GM19397 (cell line): ENCODE data around the gene FNDC10.

Experiments used
- ATAC-seq: cut with Tn5 transposase; IDR thresholded peaks from one replicate; pipeline ENCODE4 v1.9.1; 2021; ENCODE audit warnings: mild to moderate bottlenecking, moderate library complexity; ENCODE audit not compliant: unreplicated experiment

The FNDC10 gene

DNA sequence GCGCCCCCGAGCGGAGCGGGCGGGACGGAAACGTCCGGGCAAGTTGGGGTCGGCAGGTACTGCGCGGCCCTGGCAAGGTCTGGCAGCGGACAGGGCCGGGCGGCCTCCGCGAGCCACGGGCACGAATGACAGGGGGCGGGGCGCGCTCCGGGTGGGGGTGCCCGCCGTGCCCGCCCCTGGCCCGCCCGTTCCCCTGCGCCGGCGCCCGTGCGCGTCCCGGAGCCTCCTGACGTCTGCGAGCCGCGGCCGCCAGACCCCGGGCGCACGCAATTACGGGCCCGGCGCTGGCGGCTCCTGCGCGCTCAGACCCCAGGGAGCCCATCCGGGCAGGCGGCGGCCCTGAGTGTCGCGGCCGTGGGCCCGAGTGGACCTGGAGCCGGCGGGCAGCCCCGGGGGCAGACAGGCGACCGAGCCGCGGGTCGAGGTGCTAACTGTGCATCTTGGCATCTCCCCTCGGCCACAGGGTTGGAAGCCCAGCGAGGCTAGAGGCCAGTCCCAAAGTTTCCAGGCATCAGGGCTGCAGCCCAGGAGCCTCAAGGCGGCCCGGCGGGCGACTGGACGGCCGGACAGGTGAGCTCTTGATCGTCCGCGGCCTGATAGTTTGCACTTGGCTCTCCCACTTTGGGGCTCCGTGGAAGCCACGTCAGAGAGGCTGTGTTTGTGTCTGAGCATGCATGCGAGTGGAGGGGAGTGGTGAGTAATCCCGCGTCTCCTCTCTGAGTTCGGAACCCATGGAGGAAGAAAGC is 16.3 kb upstream of the FNDC10 start:
- peak; percentile 27 for ATAC-seq

DNA sequence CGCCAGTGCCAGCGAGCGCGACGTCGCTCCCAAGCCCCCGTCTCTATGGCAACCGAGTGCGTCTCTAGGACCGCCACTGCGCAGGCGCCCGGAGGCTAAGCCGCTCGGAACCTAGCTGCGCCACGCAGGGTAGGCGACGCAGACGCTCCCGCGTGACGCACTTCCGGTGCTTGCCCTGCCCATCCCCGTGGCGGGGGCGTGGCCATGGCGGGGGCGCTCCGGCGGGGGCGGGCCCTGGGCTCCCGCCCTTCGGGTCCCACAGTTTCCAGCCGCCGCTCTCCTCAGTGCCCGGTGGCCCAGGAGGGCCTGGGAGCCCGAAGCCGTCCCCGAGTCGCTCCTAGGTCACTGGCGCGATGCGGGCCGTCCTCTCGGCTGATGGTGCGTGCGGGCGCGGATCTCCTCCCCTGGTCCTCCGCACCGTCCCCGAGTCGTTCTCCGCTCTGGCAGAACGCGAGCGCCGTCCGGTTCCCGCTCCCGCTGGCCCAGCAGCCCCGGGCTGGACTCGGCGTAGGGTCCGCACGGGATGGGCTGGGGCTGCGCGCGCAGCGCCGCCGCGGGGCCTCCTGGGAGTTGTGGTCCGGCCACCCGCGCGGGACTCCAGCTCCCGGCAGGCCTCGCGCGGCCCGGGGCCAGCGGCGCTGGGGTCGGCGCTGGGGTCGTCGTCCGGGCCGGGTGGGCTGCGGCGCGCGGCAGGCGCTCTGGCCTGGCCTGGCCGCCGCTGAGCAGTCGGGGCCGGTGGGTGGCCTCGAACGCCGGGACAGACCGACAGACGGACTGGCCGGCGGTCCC is 15.5 kb upstream of the FNDC10 start, which contains the start of gene MIB2:
Gene MIB2 (plus strand): TSS at position 245 of the 789 bp plus-strand sequence. CDS start 7,953 bp downstream, outside the sequence.
- peak; percentile 81 for ATAC-seq

DNA sequence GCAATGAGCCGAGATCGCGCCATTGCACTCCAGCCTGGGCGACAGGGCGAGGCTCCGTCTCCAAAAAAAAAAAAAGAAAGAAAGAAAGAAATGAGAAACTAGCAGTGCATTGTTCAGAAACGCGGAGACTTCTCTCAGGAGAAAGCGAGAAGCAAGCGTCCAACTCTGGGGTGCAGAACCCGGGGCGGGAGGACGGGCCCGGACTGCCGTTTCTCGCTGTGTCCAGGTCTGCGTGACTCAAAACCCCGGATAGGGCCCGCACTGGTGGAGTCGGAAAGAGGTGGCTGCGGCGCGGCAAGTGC is 15.0 kb upstream of the FNDC10 start:
- no peak for ATAC-seq

DNA sequence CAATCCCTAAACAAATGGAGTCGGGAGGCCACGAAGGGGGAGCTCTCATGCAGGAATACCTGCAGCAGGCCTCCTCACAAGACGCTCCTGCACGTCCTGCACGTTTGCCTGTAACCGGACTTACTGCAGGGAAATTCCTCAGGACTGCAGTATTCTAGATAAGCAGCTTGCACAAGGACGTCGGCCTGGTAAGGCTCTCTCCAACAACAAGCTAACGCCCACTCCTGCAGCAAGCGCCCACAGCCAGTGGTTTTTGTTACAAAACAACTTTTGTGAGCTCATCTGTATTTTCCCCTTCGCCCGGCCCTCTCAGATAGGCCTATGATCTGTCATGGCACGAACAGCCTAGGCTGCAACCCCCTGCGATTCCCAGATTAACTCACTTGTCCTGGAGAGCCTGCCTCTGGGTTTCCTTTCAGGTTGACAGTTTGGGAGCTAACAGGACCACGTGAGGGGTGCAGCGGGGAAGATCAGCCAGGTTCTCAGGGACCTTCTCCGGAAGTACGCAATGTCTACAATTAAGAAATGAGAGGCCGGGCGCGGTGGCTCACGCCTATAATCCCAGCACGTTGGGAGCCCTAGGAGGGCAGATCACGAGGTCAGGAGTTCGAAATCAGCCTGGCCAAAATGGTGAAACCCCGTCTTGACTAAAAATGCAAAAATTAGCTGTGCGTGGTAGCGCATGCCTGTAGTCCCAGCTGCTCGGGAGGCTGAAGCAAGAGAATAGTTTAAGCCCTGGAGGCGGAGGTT is 14.4 kb upstream of the FNDC10 start:
- ATAC-seq = no peak

DNA sequence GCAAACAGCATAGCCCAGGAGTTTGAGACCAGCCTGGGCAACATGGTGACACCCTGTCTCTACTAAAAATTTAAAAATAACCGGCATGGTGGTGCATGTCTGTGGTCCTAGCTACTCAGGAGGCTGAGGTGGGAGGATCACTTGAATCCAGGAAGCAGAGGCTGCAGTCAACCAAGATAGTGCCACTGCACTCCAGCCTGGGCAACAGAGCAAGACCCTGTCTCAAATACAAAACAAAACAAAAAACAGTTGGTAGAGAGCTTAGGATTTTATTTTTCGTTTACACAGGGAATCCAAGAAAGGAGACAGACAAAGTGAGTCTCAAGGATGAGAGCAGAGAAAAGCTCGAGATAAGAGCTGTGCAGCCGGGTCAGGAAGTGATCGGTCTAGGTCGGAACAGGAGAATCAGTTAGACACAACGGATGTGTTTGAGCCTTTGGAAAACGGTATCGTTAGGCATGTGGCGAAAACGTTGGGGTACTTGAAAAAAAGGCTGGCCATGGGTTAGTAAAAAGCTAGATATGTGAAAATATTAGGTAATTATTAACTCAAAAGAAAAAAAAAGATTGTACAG is 13.7 kb upstream of the FNDC10 start:
- no peak for ATAC-seq

DNA sequence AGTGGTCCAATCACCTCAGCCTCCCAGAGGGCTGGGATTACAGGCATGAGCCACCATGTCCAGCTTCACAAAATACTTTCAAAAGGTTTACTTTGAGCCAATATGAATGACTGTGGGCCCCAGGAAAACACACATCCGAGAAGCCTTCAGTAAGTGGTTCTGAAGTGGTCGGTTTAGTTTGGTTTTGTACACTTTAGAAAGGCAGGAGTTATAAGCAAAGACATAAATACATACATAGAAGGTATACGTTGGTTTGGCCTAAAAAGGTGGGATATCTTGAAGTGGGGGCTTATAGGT is 12.1 kb upstream of the FNDC10 start:
- no peak for ATAC-seq

DNA sequence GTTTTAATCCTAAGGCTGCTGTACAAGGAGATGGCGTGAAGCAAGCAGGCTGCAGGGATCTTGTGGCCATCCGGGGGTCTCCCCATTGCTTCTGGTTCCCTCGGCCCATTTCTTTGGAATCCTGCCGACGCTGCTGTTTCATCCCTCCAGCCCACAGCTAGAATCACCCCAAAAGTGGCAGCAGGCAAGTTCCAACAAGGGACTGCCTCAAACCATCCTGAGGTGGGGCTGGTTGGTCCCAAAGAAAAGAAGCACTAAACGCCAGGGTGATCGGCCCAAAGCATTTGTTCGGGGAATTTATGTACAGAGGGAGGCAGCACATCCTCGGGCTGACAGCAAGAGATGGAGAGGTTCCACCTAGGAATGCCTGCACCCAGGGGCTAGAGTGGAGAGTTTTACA is 10.9 kb upstream of the FNDC10 start:
- no peak for ATAC-seq

DNA sequence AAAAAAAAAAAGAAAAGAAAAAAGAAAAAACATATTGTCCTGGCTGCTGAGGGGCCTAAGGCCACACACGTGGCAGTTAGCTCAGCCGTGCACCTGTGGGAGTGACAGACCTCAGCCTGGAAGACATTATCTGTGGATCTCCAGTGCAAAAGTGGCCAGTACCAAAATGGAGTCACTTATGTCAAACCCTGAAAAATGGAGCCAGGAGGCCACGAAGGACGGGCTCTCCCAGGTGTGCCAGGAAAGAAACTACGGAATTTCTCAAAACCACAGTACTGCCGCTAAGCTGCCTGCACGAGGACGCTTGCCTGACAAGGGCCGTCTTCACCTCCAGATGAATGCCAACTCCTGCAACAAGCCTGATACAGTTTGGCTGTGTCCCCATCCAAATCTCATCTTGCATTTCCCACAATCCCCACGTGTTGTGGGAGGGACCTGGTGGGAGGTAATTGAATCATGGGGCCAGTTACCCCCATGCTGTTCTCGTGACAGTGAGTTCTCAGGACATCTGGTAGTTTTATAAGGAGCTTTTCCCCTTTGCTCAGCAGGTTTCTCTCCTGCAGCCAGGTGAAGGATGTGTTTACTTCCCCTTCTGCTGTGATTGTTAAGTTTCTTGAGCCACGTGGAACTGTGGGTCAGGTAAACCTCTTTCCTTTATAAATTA is 10.0 kb upstream of the FNDC10 start:
- ATAC-seq = no peak

DNA sequence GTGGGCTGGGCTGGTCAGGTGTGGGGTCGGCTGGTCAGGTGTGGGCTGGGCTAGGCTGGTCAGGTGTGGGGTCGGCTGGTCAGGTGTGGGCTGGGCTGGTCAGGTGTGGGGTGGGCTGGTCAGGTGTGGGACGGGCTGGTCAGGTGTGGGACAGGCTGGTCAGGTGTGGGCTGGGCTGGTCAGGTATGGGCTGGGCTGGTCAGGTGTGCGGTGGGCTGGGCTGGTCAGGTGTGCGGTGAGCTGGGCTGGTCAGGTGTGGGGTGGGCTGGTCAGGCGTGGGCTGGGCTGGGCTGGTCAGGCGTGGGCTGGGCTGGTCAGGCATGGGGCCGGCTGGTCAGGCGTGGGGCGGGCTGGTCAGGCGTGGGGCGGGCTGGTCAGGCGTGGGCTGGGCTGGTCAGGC is 6.3 kb upstream of the FNDC10 start:
- no peak for ATAC-seq

DNA sequence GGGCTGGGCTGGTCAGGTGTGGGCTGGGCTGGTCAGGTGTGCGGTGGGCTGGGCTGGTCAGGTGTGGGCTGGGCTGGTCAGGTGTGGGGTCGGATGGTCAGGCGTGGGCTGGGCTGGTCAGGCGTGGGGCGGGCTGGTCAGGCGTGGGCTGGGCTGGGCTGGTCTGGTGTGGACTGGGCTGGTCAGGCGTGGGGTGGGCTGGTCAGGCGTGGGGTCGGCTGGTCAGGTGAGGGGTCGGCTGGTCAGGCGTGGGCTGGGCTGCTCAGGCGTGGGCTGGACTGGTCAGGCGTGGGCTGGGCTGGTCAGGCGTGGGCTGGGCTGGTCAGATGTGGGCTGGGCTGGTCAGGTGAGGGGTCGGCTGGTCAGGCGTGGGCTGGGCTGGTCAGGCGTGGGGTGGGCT is 5.8 kb upstream of the FNDC10 start:
- no peak for ATAC-seq

DNA sequence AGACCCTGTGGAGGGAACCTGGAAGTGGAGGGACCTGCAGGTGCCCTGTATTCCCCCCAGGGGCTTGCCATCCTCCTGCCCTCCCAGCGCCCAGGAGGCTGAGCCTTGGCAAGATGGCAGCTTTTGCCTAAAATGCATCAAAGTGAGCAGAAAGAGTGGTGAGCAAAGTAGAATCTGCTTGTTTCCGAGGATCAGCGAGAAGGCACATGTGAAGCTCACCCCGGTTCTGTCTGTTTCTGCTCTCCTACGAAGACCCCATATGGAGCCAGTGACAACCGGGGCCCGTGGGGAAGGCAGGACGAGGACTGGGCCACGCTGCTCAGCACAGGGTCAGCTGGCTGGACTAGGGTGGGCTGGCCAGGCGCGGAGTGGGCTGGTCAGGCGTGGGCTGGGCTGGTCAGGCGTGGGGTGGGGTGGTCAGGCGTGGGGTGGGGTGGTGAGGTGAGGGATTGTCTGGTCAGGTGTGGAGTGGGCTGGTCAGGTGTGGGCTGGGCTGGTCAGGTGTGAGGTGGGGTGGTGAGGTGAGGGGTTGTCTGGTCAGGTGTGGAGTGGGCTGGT is 5.2 kb upstream of the FNDC10 start:
- no peak for ATAC-seq

DNA sequence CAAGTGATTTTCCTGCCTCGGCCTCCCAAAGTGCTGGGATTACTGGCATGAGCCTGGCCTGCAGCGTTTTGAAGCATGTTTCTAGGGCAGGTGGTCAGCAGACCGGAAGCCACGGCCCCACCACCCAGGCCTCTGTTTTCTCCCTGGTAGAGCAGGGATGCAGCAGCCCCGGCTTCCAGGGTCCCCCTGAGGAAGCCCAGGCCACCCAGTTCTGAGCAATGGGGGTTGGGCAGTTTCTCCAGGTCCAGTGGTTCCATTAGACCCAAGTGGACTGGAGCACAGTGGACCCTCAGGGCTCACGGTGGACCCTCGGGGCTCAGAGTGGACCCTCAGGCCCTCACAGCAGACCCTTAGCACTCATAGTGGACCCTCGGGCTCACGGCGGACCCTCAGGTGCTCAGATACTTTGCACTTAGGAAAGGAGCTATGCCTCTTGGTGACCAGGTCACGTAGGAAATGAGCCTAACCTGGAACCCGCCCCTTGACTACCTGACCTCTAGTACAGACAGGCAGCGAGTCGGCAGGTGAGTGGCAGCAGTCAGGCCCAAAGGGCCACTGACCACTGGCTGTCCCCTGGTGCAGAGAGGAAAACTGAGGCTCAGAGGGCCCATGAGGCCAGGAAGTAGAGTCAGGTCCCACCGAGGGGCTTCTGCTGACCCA is 4.6 kb upstream of the FNDC10 start:
- no peak for ATAC-seq

DNA sequence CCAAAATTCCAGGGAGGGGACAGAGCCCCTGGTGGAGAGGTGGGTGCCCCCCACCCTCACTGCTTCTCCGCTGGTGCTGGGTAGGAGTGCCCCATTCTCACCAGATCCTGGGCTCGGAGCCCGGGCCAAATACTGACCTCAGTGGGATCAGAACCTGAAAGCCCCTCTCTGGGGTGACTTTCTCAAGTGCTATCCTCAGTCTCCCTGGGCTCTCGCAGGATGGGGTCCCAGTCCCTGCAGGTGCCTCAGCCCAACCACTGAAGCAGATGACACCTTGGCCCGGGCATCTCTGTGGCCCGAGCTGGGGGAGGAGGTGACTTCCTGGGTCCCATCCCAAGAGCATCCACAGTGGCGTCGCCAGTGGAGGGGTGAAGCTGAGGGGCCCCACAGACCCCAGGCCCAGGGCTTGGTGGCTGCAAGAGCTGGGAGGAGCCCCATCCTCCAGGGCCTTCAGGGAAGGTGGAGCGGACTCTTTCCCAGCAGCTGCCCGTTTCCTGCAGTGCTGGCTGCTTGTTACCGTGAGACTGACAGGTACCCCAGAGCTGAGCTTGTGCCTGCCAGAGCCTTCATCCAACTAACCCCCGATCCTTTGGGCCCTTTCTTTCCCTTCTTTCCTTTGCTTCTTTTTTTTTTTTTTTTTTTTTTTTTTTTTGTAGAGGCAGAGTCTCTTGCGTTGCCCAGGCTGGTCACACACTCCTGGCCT is 3.9 kb upstream of the FNDC10 start:
- no peak for ATAC-seq

DNA sequence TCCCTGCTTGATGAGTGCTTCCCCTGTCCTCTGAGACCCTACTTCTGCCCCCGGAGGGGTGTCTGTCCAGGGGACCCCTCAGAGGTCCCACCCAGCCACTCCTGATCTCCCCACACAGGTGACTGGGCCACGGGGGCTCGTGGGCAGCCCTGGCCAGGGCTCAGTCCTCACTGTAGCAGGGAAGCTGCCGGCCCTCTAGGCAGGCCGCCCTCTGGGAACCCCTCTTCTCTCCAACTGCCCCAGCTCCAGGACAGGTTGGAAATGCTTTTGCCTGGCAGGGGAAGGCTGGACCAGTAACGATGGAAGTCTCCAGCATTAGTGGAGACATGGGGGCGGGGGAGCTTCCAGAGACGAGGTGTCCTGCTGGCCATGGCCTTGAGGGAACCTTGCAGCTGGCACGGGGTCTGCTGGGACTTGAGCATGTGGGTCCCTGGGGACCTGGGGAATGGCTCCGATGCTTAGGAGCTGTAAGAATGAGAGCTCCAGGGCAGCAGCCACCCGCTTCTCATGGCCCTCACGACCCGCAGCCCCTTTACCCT is 3.1 kb upstream of the FNDC10 start:
- no peak for ATAC-seq

DNA sequence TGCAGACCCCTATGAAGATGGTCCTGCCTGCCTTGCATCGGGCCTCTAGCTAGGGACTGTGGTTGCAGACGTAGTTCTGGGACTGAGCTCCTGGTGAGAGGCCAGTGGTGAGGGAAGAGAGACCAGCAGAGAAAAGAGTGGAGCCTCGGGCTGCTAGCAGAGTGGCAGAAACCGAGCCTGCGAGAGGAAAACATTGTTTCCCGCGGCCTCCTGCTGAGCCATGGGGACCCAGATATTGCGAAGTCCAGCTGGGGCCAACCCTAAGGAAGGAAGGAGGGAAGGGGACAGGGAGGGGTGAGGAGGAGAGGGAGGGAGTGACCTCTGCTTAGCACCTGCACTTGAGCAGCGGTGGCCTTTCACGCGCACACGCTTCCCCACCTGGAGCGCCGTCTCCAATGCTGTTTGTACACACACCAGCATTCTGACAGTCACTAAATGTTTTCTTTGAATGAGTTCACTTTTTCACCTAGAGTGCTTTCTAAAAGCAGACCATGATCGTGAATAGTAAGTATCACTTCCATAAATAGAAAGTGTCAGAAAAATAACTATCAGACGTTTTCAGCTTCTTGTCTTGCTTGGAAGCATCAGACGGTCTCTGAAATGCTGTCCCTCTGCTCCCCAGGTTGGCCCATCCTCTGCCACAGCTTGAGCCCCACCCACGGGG is 2.5 kb upstream of the FNDC10 start:
- ATAC-seq = no peak

DNA sequence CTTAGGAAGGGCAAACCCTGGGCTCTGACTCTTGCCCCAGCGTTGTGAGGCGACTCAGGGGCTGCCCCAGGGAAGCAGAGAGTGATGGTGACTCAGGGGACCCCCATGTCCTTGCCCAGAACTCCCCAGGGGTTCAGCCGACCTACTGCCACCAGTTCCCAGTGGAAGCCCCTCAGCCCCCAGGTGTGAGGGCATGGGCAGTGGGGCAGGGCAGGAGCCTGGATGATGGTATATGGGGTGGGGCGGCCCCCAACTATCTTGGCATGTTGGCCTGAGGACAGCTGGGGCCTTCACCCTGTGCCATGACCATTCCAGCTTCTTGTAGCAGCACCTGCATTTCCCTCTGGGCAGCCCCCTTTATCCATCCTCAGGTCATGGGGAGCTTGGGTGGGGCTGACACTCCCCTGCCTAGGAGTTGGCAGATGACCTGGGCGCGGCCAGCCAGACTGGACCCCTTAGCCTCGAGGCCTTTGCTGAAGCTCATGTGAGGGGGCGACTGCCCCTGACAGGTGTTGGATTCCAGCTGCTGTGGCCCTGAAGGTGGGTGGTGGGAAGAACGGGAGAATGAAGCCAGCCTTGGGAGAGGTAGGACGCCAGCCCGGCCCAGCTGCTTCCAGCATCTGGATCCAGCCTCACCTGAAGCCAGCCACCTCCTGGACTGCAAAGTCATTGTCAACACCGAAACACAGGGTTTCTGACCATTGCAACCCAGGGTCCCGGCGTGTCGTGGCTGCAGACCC is 1.8 kb upstream of the FNDC10 start:
- no peak for ATAC-seq

DNA sequence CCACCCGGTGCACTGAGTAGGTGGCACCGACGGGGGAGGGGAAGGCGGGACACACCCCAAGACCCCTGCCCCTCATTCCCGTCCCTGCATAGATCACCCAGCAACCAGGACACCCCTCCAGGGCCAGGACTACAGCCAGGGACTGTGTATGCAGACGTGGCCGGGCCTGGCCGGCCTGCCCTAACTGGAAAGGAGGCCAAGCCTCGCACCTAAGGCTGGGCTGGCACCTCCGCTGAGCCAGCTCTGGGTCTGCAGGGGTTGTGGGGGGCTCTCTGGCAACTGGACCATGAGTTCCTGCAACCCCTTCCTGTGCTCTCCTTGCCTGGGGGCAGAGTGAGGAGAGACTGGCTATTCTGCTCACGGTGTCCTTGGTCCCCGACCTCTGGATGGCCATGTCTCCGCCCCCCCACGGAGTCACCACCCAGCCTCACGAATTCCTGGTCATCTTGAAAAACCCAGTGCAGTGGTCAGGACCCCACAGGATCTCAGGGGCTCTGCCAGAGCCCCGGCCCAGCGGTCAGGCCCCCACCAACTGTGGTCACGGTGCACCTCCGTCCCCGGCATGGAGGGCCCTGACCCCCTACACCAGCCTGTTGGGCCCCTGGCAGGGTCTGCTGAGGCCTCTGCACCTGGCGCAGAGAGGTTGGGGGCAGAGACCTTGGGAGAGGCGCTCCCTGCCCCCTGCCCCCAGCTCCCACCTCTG is 1.1 kb upstream of the FNDC10 start:
- ATAC-seq = no peak
